ENCODE measurements around the gene CAMK2A. TPM values are rescaled to one million over a fixed set of nuclear protein-coding genes. Genes with fewer than 3 reads are reported as not detected.

Gene CAMK2A
- total RNA-seq, 1 experiment from 2014 or later, result 0.33 TPM

- H3K27me3 Mint-ChIP-seq (ENCODE audit: low read depth), result peaks cover 79% of the 10 kb centered on the region
- Histone ChIP-seq H3T11ph (ENCODE audit: low read length) (no peak overlapping the region), H3K79me2 (ENCODE audit: insufficient read depth, low read length) (no peaks in the 10 kb centered on the region), H2BK15ac (ENCODE audit: low read depth, low read length) (no peak overlapping the region), H3K23ac (ENCODE audit: insufficient read length, low read depth, low read length) (no peak overlapping the region), H3K4ac (ENCODE audit: low read depth, low read length) (no peak overlapping the region), H3K27ac (ENCODE audit: insufficient read length, low read depth, low read length) (no peak overlapping the region), H3K79me1 (ENCODE audit: insufficient read depth, low read depth, low read length, poor library complexity, severe bottlenecking) (no peaks in the 10 kb centered on the region), H4K5ac (ENCODE audit: insufficient read length, low read depth, low read length) (no peak overlapping the region), H3K18ac (ENCODE audit: insufficient read length, low read depth, low read length) (no peak overlapping the region), H2AK5ac (ENCODE audit: insufficient read length, low read length) (no peak overlapping the region), H3K27me3 (ENCODE audit: insufficient read depth, low read length) (peaks cover 3% of the 10 kb centered on the region; the same call in 1 of the 2 replicates), H4K8ac (replicated peaks; ENCODE audit: insufficient read length, low read depth, low read length) (no peak overlapping the region), H3K4me2 (ENCODE audit: insufficient read depth, insufficient read length, low read length) (no peak overlapping the region), H3K14ac (ENCODE audit: insufficient read depth, low read length) (no peak overlapping the region), H2BK12ac (ENCODE audit: insufficient read length, low read depth, low read length) (no peak overlapping the region), H4K91ac (ENCODE audit: insufficient read length, low read depth, low read length) (no peak overlapping the region), H2BK5ac (ENCODE audit: insufficient read length, low read length) (no peak overlapping the region), H4K20me1 (ENCODE audit: control insufficient read depth, insufficient read depth, insufficient read length) (no peaks in the 10 kb centered on the region), H2BK120ac (ENCODE audit: low read depth, low read length, poor library complexity, severe bottlenecking) (no peak overlapping the region), H3K23me2 (ENCODE audit: insufficient read length, low read depth, low read length, poor library complexity, severe bottlenecking) (no peaks in the 10 kb centered on the region), H3K4me1 (ENCODE audit: insufficient read depth, low read length) (no peaks in the 10 kb centered on the region), H3K9ac (ENCODE audit: extremely low read depth, insufficient read length, low read length) (no peak overlapping the region), H3K9me3 (ENCODE audit: control insufficient read depth, low read depth, low read length) (no peaks in the 10 kb centered on the region), H2BK20ac (ENCODE audit: low read depth, low read length, poor library complexity, severe bottlenecking) (no peak overlapping the region), H2AFZ (ENCODE audit: low read length) (no peak overlapping the region), H3K56ac (ENCODE audit: insufficient read length, low read depth, low read length) (no peak overlapping the region)
- no peak for DNase-seq
- WGBS (ENCODE audit: extremely low coverage, insufficient read length, low lambda C conversion rate), result no CpG with 5 or more reads among the region's 1 CpG
- H3K9me3 Mint-ChIP-seq, result no peaks in the 10 kb centered on the region; a peak in 1 of 5 replicates
- no peaks in the 10 kb centered on the region for H3K36me3 Mint-ChIP-seq (ENCODE audit: insufficient read depth in 1 of 3, low read depth in 3 of 3)
- TF ChIP-seq, protein P1, sequence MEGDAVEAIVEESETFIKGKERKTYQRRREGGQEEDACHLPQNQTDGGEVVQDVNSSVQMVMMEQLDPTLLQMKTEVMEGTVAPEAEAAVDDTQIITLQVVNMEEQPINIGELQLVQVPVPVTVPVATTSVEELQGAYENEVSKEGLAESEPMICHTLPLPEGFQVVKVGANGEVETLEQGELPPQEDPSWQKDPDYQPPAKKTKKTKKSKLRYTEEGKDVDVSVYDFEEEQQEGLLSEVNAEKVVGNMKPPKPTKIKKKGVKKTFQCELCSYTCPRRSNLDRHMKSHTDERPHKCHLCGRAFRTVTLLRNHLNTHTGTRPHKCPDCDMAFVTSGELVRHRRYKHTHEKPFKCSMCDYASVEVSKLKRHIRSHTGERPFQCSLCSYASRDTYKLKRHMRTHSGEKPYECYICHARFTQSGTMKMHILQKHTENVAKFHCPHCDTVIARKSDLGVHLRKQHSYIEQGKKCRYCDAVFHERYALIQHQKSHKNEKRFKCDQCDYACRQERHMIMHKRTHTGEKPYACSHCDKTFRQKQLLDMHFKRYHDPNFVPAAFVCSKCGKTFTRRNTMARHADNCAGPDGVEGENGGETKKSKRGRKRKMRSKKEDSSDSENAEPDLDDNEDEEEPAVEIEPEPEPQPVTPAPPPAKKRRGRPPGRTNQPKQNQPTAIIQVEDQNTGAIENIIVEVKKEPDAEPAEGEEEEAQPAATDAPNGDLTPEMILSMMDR (conservative IDR thresholded peaks at IDR 0.05), result no peak
- no peak overlapping the region for H3K27ac Mint-ChIP-seq
- H3K4me1 Mint-ChIP-seq, result no peaks in the 10 kb centered on the region; a peak in 1 of 4 replicates
- H3K4me3 Mint-ChIP-seq, result no peak overlapping the region
Measured at GRCh38 chr5:150197476-150197875, 92.1 kb downstream of the CAMK2A start.

All from H9 (cell line).